A673 (cell line): ENCODE data around the gene ZNF83. TPM values are rescaled to one million over a fixed set of nuclear protein-coding genes. Genes with fewer than 3 reads are reported as not detected.

Experiments
- BruUV-seq: library from RNA; stranded (reverse); fragments of 400-500 nt; replicated peaks from 2 replicates; lab custom pipeline; 2021; lab: Mats Ljungman, UMichigan
- CTCF ChIA-PET: fragments of 300-600 bp; sonication (Branson Sonifier 250); formaldehyde crosslinking; loops from one replicate; lab custom pipeline; 2022; ENCODE audit warnings: antibody characterized with exemption; lab: Charles Lee
- POLR2A ChIA-PET: fragments of 300-600 bp; sonication (Branson Sonifier 250); formaldehyde crosslinking; loops from one replicate; lab custom pipeline; 2022; ENCODE audit warnings: antibody characterized with exemption; ENCODE audit not compliant: low non-redundant PET; lab: Charles Lee
- DNase-seq: peaks from one replicate; pipeline ENCODE4 v3.0.0-alpha.2; 2015; ENCODE audit warnings: low spot score
- H3K27ac ChIP-seq: fragments of 200-600 bp; sonication (generic); 2 replicates; pipeline ENCODE4 v1.5.1; 2016; ENCODE audit warnings: mixed run types, low read depth, mild to moderate bottlenecking, mixed read lengths, antibody characterized with exemption, low read length; ENCODE audit not compliant: poor library complexity, severe bottlenecking
- H3K27me3 ChIP-seq: fragments of 200-600 bp; sonication (generic); replicated peaks from 2 replicates; pipeline ENCODE4 v1.6.1; 2017; ENCODE audit warnings: mixed run types, low read depth, mild to moderate bottlenecking, mixed read lengths, antibody characterized with exemption, low read length; ENCODE audit not compliant: insufficient read depth, poor library complexity
- H3K36me3 ChIP-seq: fragments of 200-600 bp; sonication (generic); 2 replicates; pipeline ENCODE4 v1.6.1; 2016; ENCODE audit warnings: mixed run types, mild to moderate bottlenecking, mixed read lengths, antibody characterized with exemption, low read length; ENCODE audit not compliant: insufficient read depth, poor library complexity, severe bottlenecking
- H3K4me1 ChIP-seq: fragments of 200-600 bp; sonication (generic); 2 replicates; pipeline ENCODE4 v1.6.1; 2017; ENCODE audit warnings: mixed run types, mild to moderate bottlenecking, mixed read lengths, antibody characterized with exemption, low read length; ENCODE audit not compliant: insufficient read depth, poor library complexity, severe bottlenecking
- H3K4me3 ChIP-seq: fragments of 200-600 bp; sonication (generic); 2 replicates; pipeline ENCODE4 v1.5.1; 2016; ENCODE audit warnings: low read depth, mixed run types, mild to moderate bottlenecking, mixed read lengths, low read length; ENCODE audit not compliant: poor library complexity, severe bottlenecking
- H3K9me3 ChIP-seq: fragments of 200-600 bp; sonication (generic); 2 replicates; pipeline ENCODE4 v1.6.1; 2016; ENCODE audit warnings: mixed run types, low read depth, mild to moderate bottlenecking, mixed read lengths, antibody characterized with exemption, low read length; ENCODE audit not compliant: poor library complexity, severe bottlenecking
- EZH2 ChIP-seq: fragments of 200-600 bp; sonication (generic); IDR thresholded peaks from 2 replicates; pipeline ENCODE4 v1.6.1; 2017; ENCODE audit warnings: borderline replicate concordance, low read depth, mild to moderate bottlenecking, mixed read lengths, antibody characterized with exemption, low read length; ENCODE audit not compliant: poor library complexity, severe bottlenecking
- intact Hi-C: fragments of 100-400 bp; cut with micrococcal nuclease; formaldehyde crosslinking; loops from one replicate; pipeline ENCODE4 v1.10.0; 2022; ENCODE audit not compliant: unreplicated experiment
- total RNA-seq: library from RNA; stranded (reverse); gene quantifications from 2 replicates; pipeline ENCODE4 v1.2.3, GENCODE V29; 2021
- TF ChIP-seq, protein P1 (sequence below): fragments of 300-800, 200-600 bp; sonication (generic); conservative IDR thresholded peaks from 2 replicates; pipeline ENCODE4 v1.5.1; 2017; ENCODE audit warnings: low read depth, mild to moderate bottlenecking, antibody characterized with exemption, low read length, moderate library complexity, mixed read lengths

Gene ZNF83
- total RNA-seq, 1 experiment from 2014 or later, result 23.0 TPM

DNA sequence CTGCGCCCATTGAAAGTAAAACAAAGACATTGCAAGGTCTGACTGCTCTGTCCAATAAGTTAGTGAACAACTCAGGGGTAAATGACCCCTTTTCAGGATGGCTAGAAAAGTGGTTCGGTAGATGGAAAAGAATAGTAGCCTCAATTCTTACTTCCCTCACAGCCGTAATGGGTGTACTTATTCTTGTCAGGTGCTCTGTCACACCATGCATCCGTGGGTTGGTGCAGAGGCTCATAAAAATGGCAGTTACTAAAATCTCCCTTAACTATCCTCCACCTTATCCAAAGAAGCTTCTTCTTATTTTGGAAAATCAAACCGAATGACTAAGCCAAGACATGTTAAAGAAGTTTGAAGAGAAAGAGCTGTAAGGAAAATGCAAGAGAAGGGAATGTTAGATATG, 31.4 kb upstream of the ZNF83 start:
- DNase-seq, result no peak
- no peaks in the 10 kb centered on the region for H3K36me3 ChIP-seq
- H3K27me3 ChIP-seq, result no peaks in the 10 kb centered on the region
- ChIA-PET POLR2A (no interaction called here), CTCF (no interaction called here)
- no peaks in the 10 kb centered on the region for H3K4me1 ChIP-seq
- H3K27ac ChIP-seq, result no peak overlapping the region
- no peak overlapping the region for H3K4me3 ChIP-seq
- intact Hi-C loops, result no loop called here
- no peak for TF ChIP-seq EZH2
- TF ChIP-seq, protein P1, sequence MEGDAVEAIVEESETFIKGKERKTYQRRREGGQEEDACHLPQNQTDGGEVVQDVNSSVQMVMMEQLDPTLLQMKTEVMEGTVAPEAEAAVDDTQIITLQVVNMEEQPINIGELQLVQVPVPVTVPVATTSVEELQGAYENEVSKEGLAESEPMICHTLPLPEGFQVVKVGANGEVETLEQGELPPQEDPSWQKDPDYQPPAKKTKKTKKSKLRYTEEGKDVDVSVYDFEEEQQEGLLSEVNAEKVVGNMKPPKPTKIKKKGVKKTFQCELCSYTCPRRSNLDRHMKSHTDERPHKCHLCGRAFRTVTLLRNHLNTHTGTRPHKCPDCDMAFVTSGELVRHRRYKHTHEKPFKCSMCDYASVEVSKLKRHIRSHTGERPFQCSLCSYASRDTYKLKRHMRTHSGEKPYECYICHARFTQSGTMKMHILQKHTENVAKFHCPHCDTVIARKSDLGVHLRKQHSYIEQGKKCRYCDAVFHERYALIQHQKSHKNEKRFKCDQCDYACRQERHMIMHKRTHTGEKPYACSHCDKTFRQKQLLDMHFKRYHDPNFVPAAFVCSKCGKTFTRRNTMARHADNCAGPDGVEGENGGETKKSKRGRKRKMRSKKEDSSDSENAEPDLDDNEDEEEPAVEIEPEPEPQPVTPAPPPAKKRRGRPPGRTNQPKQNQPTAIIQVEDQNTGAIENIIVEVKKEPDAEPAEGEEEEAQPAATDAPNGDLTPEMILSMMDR, result no peak
- TSS peak; percentile 24 for BruUV-seq
- H3K9me3 ChIP-seq, result no peaks in the 10 kb centered on the region

DNA sequence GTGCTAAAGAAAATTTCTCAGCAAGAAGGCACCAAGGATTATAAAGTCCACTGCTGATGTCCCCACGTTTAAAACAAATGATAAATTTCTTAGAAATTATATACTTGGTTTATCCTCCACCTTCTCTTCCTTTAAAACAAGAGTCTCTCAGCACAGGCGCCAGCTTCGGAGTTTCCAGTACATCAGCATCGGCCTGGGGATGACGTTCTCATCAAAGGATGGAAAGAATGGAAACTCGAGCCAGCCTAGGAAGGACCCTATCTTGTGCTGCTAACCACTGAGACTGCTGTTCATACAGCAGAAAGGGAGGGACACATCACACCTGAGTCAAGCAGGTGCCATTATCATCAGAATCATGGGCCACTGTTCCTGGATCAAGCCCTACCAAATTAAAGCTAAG, 29.8 kb upstream of the ZNF83 start:
- CTCF ChIA-PET, result no interaction called here
- H3K4me3 ChIP-seq, result no peak overlapping the region
- POLR2A ChIA-PET, result no interaction called here

DNA sequence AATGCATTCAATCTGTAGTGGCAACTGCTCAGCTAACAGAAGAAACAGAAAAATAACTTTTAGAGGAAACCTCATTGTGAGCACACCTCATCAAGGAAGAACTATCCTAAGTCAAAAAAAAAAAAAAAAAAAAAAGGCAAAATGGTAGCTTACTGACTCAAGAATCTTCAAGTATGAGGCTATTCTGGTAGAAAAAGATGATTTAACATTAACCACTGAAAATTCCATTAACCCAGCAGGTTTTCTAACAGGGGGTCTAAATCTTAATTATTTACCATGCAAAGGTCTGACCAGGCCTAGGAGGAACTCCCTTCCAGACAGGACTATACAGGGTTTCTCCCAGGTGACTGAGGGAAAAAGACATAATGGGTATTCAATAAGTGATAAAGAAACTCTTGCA, 28.4 kb upstream of the ZNF83 start:
- intact Hi-C loops, result no loop called here
- Histone ChIP-seq H3K9me3 (no peaks in the 10 kb centered on the region), H3K36me3 (no peaks in the 10 kb centered on the region), H3K27me3 (no peaks in the 10 kb centered on the region), H3K27ac (no peak overlapping the region), H3K4me3 (no peak overlapping the region), H3K4me1 (no peaks in the 10 kb centered on the region)
- no peak for DNase-seq
- ChIA-PET CTCF (no interaction called here), POLR2A (no interaction called here)
- TF ChIP-seq EZH2, result no peak
- no TSS peak for BruUV-seq

More for the DNA sequence above, 29.8 kb upstream of the ZNF83 start:
- BruUV-seq, result no TSS peak
- no peaks in the 10 kb centered on the region for H3K36me3 ChIP-seq
- H3K27ac ChIP-seq, result no peak overlapping the region
- H3K9me3 ChIP-seq, result no peaks in the 10 kb centered on the region
- TF ChIP-seq, protein P1, result no peak
- no peak for TF ChIP-seq EZH2
- DNase-seq, result no peak
- H3K4me1 ChIP-seq, result no peaks in the 10 kb centered on the region
- H3K27me3 ChIP-seq, result no peaks in the 10 kb centered on the region
- intact Hi-C loops, result no loop called here

DNA sequence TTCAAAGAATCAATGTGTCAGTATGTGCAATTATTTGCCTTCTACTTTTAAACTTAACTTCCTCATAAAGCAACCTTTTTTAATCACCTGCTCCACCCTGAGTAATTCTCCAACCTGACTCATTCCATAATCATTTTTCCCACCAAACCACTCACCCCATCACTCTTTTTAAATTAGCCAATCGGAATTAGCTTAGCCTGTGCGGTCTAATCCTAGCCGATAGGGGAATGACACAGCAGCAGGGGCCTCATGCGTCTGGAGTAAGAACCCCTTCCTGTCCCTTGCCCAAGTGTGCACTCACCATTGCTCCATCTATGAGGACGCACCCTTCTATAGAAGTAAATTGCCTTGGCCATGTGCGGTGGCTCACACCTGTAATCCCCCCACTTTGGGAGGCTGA, 27.4 kb upstream of the ZNF83 start:
- BruUV-seq, result no TSS peak
- H3K27ac ChIP-seq, result no peak overlapping the region
- TF ChIP-seq EZH2, result no peak
- TF ChIP-seq, protein P1, result no peak
- no peak overlapping the region for H3K4me3 ChIP-seq
- H3K4me1 ChIP-seq, result no peaks in the 10 kb centered on the region
- POLR2A ChIA-PET, result no interaction called here
- intact Hi-C loops, result no loop called here
- DNase-seq, result no peak
- H3K36me3 ChIP-seq, result no peaks in the 10 kb centered on the region
- CTCF ChIA-PET, result no interaction called here
- no peaks in the 10 kb centered on the region for H3K9me3 ChIP-seq
- no peaks in the 10 kb centered on the region for H3K27me3 ChIP-seq
